Neural cell (in vitro differentiated cells): Measurements from ENCODE around the gene FOXL3.

Experiments
- EZH2 ChIP-seq: fragments of 200-600, 300-800 bp; shearing (Covaris generic), sonication (generic); IDR thresholded peaks from 2 replicates; pipeline ENCODE4 v1.6.1; 2014; ENCODE audit warnings: antibody characterized with exemption, low read length, borderline replicate concordance, mild to moderate bottlenecking; ENCODE audit not compliant: insufficient read depth, poor library complexity, severe bottlenecking
- MXI1 ChIP-seq: fragments of 450-650 bp; conservative IDR thresholded peaks from 2 replicates; pipeline ENCODE4 v1.6.1; 2014; ENCODE audit warnings: antibody characterized with exemption, mild to moderate bottlenecking; ENCODE audit not compliant: poor library complexity, severe bottlenecking
- POLR2AphosphoS5 ChIP-seq: IDR thresholded peaks from 2 replicates; pipeline ENCODE4 v1.6.1; 2012
- RAD21 ChIP-seq: fragments of 450-650 bp; conservative IDR thresholded peaks from 2 replicates; pipeline ENCODE4 v1.6.1; 2014; ENCODE audit warnings: antibody characterized with exemption, mild to moderate bottlenecking, moderate library complexity
- TF ChIP-seq, protein P1 (sequence below): fragments of 450-650 bp; IDR thresholded peaks from 2 replicates; pipeline ENCODE4 v1.5.1; 2014; ENCODE audit warnings: antibody characterized with exemption, mild to moderate bottlenecking, moderate library complexity; ENCODE audit not compliant: poor library complexity, severe bottlenecking

DNA sequence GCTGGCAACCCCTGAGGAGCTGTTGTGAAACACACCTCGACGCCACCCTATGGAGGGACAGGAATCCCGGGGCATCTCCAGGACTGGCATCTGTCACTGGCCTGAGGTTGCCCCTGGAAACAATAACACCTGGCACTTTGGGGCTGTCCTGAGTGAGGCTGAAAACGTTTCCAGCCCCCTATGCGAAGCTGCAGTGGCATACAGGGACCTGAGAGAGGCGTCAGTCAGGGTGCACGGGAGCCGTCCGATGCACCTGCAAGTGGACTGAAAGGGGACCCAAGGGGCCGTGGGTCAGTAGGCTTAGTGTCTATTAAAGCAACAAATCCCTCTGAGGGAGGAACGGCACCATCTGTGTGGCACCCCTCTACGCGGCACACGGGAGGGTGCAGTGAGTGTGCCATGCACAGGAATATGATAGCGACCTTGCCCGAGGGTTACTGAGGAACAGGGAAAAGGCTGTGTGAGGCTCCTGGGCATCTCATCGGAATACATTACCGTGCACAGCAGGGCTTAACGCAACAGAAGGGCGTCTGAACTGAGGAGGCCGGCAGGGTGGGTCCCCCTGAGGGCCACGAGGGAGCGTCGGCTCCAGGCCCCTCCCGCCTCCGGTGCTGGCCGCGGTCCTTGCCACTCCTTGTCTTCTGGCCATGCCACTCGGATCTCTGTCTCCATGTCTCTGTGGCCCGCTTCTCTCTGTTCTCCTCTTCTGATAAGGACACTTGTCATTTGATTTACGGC is 50.4 kb downstream of the FOXL3 start:
- TF ChIP-seq, protein P1, sequence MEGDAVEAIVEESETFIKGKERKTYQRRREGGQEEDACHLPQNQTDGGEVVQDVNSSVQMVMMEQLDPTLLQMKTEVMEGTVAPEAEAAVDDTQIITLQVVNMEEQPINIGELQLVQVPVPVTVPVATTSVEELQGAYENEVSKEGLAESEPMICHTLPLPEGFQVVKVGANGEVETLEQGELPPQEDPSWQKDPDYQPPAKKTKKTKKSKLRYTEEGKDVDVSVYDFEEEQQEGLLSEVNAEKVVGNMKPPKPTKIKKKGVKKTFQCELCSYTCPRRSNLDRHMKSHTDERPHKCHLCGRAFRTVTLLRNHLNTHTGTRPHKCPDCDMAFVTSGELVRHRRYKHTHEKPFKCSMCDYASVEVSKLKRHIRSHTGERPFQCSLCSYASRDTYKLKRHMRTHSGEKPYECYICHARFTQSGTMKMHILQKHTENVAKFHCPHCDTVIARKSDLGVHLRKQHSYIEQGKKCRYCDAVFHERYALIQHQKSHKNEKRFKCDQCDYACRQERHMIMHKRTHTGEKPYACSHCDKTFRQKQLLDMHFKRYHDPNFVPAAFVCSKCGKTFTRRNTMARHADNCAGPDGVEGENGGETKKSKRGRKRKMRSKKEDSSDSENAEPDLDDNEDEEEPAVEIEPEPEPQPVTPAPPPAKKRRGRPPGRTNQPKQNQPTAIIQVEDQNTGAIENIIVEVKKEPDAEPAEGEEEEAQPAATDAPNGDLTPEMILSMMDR: no peak
- TF ChIP-seq EZH2: no peak
- TF ChIP-seq POLR2AphosphoS5: no peak
- no peak for TF ChIP-seq RAD21
- TF ChIP-seq MXI1: no peak
